ENCODE results near the gene ADAM10.

DNA sequence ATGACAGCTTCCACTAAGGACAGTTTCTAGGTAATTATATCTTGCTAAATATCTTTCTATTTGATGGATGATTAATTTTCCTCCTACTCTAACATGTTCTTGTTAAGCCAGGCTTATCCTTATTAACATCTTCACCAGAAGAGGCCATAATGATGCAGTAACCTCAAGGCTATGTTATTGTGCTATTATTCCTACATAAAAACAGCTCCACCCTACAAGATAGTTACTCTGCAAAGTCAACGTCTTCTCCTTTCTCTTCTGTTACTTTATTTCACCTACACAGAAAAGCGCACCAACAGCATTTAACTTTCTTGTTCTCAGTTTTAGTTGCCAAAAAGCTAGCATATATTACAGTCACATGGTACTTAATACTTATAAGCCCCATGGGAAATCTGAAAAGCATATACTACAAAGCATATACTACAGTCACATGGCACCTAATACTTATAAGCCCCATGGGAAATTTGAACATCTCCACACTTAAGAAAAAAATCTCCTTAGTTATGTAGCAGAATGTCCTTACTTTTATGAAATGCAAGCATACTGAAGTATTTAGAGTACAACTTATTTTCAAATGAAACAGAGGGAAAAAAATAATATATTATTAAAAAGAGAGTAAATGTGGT, 13.4 kb downstream of the ADAM10 start:
- TF ChIP-seq, protein P1, sequence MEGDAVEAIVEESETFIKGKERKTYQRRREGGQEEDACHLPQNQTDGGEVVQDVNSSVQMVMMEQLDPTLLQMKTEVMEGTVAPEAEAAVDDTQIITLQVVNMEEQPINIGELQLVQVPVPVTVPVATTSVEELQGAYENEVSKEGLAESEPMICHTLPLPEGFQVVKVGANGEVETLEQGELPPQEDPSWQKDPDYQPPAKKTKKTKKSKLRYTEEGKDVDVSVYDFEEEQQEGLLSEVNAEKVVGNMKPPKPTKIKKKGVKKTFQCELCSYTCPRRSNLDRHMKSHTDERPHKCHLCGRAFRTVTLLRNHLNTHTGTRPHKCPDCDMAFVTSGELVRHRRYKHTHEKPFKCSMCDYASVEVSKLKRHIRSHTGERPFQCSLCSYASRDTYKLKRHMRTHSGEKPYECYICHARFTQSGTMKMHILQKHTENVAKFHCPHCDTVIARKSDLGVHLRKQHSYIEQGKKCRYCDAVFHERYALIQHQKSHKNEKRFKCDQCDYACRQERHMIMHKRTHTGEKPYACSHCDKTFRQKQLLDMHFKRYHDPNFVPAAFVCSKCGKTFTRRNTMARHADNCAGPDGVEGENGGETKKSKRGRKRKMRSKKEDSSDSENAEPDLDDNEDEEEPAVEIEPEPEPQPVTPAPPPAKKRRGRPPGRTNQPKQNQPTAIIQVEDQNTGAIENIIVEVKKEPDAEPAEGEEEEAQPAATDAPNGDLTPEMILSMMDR (conservative IDR thresholded peaks at IDR 0.05; ENCODE audit: low read length) = no peak
- TF ChIP-seq EZH2phosphoT487 (IDR thresholded peaks at IDR 0.05; ENCODE audit: borderline replicate concordance, low read depth, low read length) = no peak
